ENCODE results near the gene PCDHGB5. TPM values are rescaled to one million over a fixed set of nuclear protein-coding genes. Genes with fewer than 3 reads are reported as not detected.

The PCDHGB5 gene
- total RNA-seq, 1 donor from 2014 or later = 9.3 TPM

Other genes starting within 250 kb of the PCDHGB5 start
- gene PCDHB6, start 247.9 kb upstream of the PCDHGB5 start, total RNA-seq (ENCODE audit: unreplicated experiment) = 7.2 TPM
- 3.4 TPM for gene PCDHB7, start 225.3 kb upstream of the PCDHGB5 start, total RNA-seq (ENCODE audit: unreplicated experiment)
- gene PCDHB8, start 220.2 kb upstream of the PCDHGB5 start, total RNA-seq (ENCODE audit: unreplicated experiment) = 19.8 TPM
- 20.1 TPM for gene PCDHB16, start 215.6 kb upstream of the PCDHGB5 start, total RNA-seq (ENCODE audit: unreplicated experiment)
- 12.2 TPM for gene PCDHB9, start 210.8 kb upstream of the PCDHGB5 start, total RNA-seq (ENCODE audit: unreplicated experiment)
- 17.7 TPM for gene PCDHB10, start 205.6 kb upstream of the PCDHGB5 start, total RNA-seq (ENCODE audit: unreplicated experiment)
- gene PCDHB11, start 198.3 kb upstream of the PCDHGB5 start, total RNA-seq (ENCODE audit: unreplicated experiment) = 10.6 TPM
- gene PCDHB12, start 189.2 kb upstream of the PCDHGB5 start, total RNA-seq (ENCODE audit: unreplicated experiment) = 14.4 TPM
- gene PCDHB13, start 184.0 kb upstream of the PCDHGB5 start, total RNA-seq (ENCODE audit: unreplicated experiment) = 12.7 TPM
- 16.5 TPM for gene PCDHB14, start 174.6 kb upstream of the PCDHGB5 start, total RNA-seq (ENCODE audit: unreplicated experiment)
- gene PCDHB15, start 152.6 kb upstream of the PCDHGB5 start, total RNA-seq (ENCODE audit: unreplicated experiment) = 29.5 TPM
- 1.9 TPM for gene SLC25A2, start 93.9 kb upstream of the PCDHGB5 start, total RNA-seq (ENCODE audit: unreplicated experiment)
- 89.4 TPM for gene TAF7, start 77.2 kb upstream of the PCDHGB5 start, total RNA-seq (ENCODE audit: unreplicated experiment)
- 4.6 TPM for gene PCDHGA1, start 67.4 kb upstream of the PCDHGB5 start, total RNA-seq (ENCODE audit: unreplicated experiment)
- gene PCDHGA2, start 59.2 kb upstream of the PCDHGB5 start, total RNA-seq (ENCODE audit: unreplicated experiment) = 3.0 TPM
- gene PCDHGA3, start 54.1 kb upstream of the PCDHGB5 start, total RNA-seq (ENCODE audit: unreplicated experiment) = 10.4 TPM
- gene PCDHGB1, start 47.8 kb upstream of the PCDHGB5 start, total RNA-seq (ENCODE audit: unreplicated experiment) = 9.6 TPM
- 8.2 TPM for gene PCDHGA4, start 42.9 kb upstream of the PCDHGB5 start, total RNA-seq (ENCODE audit: unreplicated experiment)
- gene PCDHGB2, start 38.0 kb upstream of the PCDHGB5 start, total RNA-seq (ENCODE audit: unreplicated experiment) = 8.9 TPM
- gene PCDHGA5, start 33.8 kb upstream of the PCDHGB5 start, total RNA-seq (ENCODE audit: unreplicated experiment) = 4.6 TPM
- gene PCDHGB3, start 27.7 kb upstream of the PCDHGB5 start, total RNA-seq (ENCODE audit: unreplicated experiment) = 6.2 TPM
- gene PCDHGA6, start 24.1 kb upstream of the PCDHGB5 start, total RNA-seq (ENCODE audit: unreplicated experiment) = 6.3 TPM
- 4.2 TPM for gene PCDHGA7, start 15.2 kb upstream of the PCDHGB5 start, total RNA-seq (ENCODE audit: unreplicated experiment)
- gene PCDHGB4, start 10.2 kb upstream of the PCDHGB5 start, total RNA-seq (ENCODE audit: unreplicated experiment) = 40.8 TPM
- gene PCDHGA8, start 5.3 kb upstream of the PCDHGB5 start, total RNA-seq (ENCODE audit: unreplicated experiment) = 7.2 TPM
- gene PCDHGA9, start 4.8 kb downstream of the PCDHGB5 start, total RNA-seq (ENCODE audit: unreplicated experiment) = 5.5 TPM
- gene PCDHGB6, start 10.1 kb downstream of the PCDHGB5 start, total RNA-seq (ENCODE audit: unreplicated experiment) = 59.8 TPM
- 16.6 TPM for gene PCDHGA10, start 15.0 kb downstream of the PCDHGB5 start, total RNA-seq (ENCODE audit: unreplicated experiment)
- 38.6 TPM for gene PCDHGB7, start 19.7 kb downstream of the PCDHGB5 start, total RNA-seq (ENCODE audit: unreplicated experiment)
- 12.5 TPM for gene PCDHGA11, start 23.1 kb downstream of the PCDHGB5 start, total RNA-seq (ENCODE audit: unreplicated experiment)
- gene PCDHGA12, start 32.6 kb downstream of the PCDHGB5 start, total RNA-seq (ENCODE audit: unreplicated experiment) = 6.1 TPM
- 40.1 TPM for gene PCDHGC3, start 78.0 kb downstream of the PCDHGB5 start, total RNA-seq (ENCODE audit: unreplicated experiment)
- 6.7 TPM for gene PCDHGC4, start 87.1 kb downstream of the PCDHGB5 start, total RNA-seq (ENCODE audit: unreplicated experiment)
- gene PCDHGC5, start 91.1 kb downstream of the PCDHGB5 start, total RNA-seq (ENCODE audit: unreplicated experiment) = 4.0 TPM
- 51.6 TPM for gene DIAPH1, start 221.1 kb downstream of the PCDHGB5 start, total RNA-seq (ENCODE audit: unreplicated experiment)
- 81.8 TPM for gene HDAC3, start 238.9 kb downstream of the PCDHGB5 start, total RNA-seq (ENCODE audit: unreplicated experiment)
- 12.6 TPM for gene RELL2, start 239.1 kb downstream of the PCDHGB5 start, total RNA-seq (ENCODE audit: unreplicated experiment)